G401.6 (cell line): Measurements from ENCODE around the gene RALGDS.

Experiments
- FAIRE-seq: peaks from 2 replicates; lab custom pipeline; 2012; peaks lifted over from hg19 to GRCh38; lab: Jason Lieb, UNC

The RALGDS gene

DNA sequence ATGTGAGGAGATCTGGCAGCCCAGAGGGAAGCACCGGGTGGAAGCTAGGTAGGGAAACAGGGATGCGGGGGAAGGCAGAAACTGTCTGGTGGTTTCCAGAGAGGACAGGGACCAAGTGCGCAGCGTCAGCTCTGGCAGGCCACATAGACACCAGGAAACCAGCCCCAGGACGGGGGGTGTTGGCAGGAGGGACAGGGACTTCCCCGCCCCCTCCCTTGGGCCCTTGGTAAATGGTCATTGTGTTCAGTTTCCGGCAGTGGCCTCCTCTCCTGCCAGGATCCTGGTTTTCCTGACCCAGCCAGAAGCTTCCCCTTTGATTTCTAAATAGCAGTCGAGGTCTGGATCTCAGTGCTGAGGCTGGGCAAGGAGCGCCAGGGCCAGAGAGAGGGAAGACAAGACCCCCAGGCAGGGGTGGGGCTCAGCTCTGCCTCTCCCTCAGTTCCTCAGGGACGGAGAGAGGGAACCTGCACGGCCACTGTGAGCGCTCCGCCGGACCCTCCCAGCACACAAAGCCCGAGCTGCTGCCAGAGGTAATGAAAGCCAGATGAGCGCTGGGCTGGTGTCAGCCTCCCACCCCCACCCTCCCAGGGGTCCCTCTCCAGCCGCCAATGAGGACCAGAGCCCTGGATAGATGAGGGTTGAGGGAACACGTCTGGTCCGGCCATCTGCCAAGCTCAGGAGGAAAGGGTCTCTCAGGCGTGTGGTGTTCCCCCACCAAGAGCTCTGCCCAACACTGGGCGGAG is 1.8 kb downstream of the RALGDS start:
- no peak for FAIRE-seq

DNA sequence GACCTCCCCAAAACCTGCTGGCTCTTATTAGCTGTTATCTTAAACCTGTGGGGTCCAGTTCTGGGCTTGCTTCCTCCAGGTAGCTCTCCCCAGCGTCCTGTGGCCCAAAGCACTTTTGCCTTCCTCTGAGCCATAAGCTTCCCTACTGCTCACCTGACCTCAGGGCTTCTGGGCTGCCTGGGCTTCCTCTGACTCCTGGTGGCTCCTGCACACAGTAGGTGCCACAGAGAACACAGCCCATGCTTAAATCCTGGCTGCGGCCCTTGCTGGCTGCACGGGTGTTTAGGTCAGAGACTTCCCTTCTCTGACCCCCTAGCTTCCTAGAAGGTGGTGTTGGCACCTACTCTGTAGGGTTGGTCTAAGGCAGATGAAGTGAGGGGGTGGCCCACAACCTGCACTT is 2.5 kb downstream of the RALGDS start:
- FAIRE-seq, result no peak

- no peak for FAIRE-seq
These were observed 2.9 kb downstream of the RALGDS start for GRCh38 chr9:133118179-133118520.

- no peak for FAIRE-seq
These were observed 3.5 kb downstream of the RALGDS start for GRCh38 chr9:133117271-133118178.

DNA sequence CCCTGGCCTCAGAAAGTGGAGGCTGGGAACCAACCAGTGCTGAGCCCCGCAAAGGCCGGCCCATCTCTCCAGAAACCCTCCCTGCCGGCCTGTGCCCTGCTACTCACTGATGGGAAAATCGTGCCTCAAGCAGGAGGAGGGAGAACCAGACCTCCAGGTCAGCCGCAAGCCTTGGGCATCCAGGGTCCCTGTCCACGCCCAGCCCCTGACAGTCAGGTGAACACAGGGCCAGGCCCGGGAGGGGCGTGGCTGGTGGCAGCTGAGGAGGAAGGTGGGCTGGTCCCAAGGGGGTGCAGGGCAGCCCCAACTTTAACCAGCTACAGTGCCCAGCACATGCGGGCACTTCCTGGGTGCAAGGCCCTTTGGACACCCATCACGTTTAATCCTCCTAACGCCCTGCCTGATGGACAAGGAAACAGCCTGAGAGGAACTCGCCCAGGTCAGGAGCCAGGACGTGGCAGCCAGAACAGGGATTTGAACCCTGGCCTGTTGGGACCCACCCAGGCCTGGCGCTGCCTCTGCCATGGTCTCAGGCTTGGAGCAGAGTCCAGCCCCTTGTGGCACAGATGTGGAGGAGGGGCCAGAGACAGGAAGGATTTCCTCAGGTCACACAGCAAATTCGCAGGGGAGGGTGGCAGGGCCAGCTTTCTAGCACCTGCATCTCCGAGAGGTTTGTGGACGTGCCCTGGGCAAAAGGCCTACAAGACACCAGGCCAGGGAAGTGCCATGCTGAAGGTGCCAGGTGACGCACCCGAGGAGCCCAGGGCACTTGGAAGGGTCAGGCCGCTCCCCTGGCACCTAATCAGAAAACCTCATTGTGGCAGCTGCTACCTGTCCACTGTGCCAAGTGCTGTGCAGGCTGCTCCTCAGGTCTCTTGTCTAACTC is 4.5 kb downstream of the RALGDS start:
- FAIRE-seq, result no peak

GRCh38 chr9:133115604-133116345 is 5.3 kb downstream of the RALGDS start:
- no peak for FAIRE-seq

DNA sequence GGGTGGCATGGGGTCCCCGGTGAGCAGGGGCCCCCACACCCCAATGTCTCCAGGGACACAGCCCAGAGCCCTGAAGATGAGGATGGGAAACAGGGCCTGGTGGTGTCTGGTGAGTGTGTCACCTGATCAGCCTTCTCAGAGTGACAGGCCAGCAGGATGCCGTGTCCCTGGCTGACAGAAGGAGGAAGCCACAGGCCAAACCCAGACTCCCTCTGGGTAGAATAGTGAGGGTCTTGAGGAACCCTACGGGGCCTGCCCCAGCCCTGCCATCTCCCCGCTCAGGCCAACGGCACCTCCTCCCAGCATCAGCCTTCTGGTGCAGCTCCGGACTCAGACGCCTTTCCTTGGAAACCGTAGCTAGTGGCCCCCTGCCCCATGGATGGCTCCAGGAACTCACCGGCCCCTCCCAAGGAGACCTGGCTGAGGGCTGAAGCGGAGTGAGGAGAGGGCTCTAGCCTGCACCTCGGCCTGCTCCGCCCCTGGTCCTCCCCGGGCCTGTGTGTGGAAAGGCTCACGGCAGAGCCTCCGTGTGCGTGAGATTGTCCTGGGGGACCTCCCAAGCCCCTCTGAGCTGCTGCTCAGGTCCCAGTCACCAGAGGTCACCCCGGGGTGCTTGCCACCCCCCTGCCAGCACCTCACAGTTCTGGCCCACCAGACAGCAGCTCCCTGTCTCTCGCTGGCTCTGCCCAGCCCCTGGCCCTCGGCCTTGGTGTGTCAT is 6.0 kb downstream of the RALGDS start:
- no peak for FAIRE-seq

DNA sequence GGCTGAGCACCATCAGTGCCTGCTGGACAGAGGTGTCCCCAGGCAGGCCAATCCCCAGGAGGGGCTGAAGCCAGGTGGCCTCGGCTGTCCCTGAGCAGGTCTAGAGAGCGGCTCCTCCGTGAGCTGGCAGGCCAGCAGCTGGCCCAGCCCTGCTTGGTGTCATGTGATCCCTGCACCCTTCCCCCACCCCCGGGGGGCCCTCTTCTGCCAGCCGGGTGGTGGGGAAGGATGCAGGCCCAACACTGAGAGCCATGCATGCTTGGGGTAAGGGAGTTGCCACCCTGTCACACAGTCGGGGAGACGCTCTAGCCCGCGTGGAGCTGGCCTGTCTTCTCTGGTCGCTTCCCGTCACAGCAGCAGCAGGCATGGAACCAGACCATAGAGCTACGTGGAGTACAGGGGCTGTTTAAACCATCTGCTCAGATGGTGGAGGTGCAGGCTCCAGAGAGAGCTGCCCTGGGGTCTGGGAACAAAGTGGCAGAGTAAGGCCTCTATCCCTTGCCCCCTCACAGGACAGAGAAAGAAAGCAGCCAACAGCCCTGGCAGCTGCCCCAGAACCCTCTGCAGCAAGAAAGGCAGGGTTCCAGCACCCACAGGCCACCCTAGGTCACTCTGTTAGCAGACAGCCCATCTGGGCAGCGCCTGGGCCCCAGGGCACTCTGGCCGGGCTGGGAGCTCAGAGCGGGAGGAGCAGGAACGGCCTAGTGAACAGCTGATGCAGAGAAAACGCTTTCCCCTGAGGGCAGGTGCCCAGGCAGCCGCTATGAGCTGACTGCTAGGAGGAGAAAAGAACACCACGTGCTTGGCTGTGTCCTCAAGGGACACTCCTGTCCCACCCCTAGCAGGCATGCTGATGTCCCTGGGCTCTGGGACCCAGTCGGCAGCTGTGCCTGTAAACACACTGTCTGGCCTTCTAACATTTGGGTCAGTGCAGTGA is 6.8 kb downstream of the RALGDS start:
- no peak for FAIRE-seq

GRCh38 chr9:133113163-133113948 is 7.7 kb downstream of the RALGDS start:
- no peak for FAIRE-seq

GRCh38 chr9:133112663-133113026 is 8.4 kb downstream of the RALGDS start:
- no peak for FAIRE-seq

- FAIRE-seq, result no peak
These were observed 9.0 kb downstream of the RALGDS start for GRCh38 chr9:133111808-133112662.

GRCh38 chr9:133109931-133110650 is 10.9 kb downstream of the RALGDS start:
- FAIRE-seq, result no peak

- no peak for FAIRE-seq
These were observed 12.0 kb downstream of the RALGDS start for GRCh38 chr9:133108794-133109641.

DNA sequence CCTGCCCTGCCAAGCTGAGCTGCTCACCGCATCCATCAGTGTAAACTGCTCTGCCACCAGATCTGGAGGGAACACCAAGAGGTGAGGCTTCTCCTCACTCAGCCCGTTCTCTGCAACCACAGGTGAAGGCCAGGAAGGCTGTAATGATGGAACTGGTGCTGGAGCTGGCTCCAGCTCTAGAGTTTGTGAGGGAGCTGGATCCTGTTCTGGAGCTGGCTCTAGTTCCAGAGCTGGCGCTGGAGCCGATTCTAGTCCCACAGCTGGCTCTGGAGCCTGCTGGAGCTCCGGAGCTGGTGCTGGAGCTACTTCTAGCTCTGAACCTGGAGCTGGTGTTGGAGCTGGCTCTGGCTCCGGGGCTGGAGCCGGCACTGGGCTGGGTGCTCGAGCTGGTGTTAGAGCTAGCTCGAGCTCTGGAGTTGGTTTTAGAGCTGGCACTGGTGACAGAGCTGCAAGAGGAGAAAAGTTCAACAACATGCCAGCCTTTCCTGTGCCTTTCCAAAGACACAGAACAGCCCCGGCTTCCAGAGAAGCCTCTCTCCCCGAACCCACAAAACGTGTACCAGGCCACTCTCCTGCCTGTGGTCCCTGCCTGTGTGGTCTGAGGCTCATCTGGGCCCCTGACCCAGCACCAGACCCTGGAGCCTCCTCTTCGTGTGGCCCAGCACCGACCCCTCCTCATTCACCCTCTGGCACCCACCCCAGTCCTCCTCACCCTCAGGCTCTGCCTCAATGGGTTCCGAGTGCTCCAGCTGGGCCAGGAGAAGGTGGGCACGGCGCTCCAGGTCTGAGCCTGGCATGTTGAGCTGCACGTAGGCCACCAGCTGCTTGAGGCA is 12.9 kb downstream of the RALGDS start:
- no peak for FAIRE-seq

DNA sequence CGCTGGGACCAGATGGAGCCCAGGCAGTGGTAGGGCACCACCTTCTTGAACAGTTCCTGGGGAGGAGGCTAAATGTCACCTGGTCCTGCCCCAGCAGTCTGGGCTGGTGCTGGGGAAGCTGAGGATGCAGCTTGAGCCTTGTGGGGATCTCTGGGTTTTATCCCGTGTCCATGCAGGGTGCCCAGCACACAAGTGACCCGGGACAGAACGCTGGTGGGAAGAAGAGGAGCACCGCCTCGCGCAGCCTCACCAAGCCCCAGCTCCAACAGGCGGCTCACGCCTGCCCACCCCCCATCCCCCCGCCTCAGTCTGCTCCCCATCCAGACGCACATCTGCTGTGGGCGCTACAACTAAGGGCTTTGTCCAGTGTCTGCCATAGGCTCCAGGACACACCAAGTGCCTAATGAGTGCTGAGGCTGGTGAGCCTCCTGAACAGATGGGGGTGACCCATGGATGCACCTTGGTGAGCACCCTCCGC is 13.8 kb downstream of the RALGDS start:
- FAIRE-seq, result no peak
